ENCODE measurements around the gene CDK5. TPM values are rescaled to one million over a fixed set of nuclear protein-coding genes. Genes with fewer than 3 reads are reported as not detected.

CDK5 gene
- total and polyA plus RNA-seq, 2 of the 13 experiments (the other 11 are each of a cell fraction or from before 2014, with no cell fraction given): 16.4 to 21.3 TPM

DNA sequence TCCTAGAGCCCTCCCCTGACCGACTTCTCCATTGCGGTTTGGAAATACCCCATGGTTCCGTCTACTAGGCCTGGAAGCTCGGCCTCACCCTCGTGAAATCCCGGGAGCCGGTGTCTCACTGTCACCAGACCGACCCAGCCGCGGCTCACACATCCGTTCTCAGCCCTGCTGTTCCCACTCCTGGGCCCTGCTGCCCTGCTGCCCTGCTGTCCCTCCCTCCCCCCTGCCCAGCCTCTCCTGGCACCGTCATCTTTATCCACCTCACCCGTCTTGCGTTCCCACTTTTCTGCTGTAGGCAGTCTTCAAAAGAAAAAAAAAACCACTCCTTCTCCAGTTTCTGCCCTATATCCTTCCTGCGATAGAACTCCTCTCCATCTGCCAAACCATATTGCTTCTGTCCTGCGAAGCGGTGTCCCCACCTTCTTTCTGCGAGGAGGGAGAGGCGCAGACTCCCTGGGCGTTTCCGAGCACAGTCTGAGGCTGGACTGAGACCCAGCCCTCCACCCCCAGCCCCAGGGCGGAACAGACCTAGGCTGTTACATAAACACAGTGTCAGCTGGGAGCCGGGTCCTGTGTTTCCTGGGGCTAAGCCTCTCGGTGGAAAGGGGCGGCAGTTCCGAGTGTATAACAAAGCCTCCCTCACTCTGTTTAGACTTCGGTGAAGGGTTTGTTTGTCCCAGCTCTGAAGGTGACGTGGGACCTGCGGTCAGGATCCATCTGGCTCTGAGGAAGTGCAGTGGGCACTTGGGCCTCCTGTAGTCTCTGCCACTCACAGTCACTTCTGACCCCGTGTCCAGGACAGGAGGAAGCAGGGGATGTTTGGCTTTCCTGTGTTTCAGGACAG, 31.4 kb upstream of the CDK5 start (continued):
- TF ChIP-seq, protein P1, sequence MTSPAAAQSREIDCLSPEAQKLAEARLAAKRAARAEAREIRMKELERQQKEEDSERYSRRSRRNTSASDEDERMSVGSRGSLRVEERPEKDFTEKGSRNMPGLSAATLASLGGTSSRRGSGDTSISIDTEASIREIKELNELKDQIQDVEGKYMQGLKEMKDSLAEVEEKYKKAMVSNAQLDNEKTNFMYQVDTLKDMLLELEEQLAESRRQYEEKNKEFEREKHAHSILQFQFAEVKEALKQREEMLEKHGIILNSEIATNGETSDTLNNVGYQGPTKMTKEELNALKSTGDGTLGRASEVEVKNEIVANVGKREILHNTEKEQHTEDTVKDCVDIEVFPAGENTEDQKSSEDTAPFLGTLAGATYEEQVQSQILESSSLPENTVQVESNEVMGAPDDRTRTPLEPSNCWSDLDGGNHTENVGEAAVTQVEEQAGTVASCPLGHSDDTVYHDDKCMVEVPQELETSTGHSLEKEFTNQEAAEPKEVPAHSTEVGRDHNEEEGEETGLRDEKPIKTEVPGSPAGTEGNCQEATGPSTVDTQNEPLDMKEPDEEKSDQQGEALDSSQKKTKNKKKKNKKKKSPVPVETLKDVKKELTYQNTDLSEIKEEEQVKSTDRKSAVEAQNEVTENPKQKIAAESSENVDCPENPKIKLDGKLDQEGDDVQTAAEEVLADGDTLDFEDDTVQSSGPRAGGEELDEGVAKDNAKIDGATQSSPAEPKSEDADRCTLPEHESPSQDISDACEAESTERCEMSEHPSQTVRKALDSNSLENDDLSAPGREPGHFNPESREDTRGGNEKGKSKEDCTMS (CRISPR knock-in tag; conservative IDR thresholded peaks at IDR 0.05): no peak
- TF ChIP-seq TCF7L2 (IDR thresholded peaks at IDR 0.05; ENCODE audit: low read depth, low read length): no peak
- TF ChIP-seq, protein P2, sequence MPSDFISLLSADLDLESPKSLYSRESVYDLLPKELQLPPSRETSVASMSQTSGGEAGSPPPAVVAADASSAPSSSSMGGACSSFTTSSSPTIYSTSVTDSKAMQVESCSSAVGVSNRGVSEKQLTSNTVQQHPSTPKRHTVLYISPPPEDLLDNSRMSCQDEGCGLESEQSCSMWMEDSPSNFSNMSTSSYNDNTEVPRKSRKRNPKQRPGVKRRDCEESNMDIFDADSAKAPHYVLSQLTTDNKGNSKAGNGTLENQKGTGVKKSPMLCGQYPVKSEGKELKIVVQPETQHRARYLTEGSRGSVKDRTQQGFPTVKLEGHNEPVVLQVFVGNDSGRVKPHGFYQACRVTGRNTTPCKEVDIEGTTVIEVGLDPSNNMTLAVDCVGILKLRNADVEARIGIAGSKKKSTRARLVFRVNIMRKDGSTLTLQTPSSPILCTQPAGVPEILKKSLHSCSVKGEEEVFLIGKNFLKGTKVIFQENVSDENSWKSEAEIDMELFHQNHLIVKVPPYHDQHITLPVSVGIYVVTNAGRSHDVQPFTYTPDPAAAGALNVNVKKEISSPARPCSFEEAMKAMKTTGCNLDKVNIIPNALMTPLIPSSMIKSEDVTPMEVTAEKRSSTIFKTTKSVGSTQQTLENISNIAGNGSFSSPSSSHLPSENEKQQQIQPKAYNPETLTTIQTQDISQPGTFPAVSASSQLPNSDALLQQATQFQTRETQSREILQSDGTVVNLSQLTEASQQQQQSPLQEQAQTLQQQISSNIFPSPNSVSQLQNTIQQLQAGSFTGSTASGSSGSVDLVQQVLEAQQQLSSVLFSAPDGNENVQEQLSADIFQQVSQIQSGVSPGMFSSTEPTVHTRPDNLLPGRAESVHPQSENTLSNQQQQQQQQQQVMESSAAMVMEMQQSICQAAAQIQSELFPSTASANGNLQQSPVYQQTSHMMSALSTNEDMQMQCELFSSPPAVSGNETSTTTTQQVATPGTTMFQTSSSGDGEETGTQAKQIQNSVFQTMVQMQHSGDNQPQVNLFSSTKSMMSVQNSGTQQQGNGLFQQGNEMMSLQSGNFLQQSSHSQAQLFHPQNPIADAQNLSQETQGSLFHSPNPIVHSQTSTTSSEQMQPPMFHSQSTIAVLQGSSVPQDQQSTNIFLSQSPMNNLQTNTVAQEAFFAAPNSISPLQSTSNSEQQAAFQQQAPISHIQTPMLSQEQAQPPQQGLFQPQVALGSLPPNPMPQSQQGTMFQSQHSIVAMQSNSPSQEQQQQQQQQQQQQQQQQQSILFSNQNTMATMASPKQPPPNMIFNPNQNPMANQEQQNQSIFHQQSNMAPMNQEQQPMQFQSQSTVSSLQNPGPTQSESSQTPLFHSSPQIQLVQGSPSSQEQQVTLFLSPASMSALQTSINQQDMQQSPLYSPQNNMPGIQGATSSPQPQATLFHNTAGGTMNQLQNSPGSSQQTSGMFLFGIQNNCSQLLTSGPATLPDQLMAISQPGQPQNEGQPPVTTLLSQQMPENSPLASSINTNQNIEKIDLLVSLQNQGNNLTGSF (CRISPR knock-in tag; IDR thresholded peaks at IDR 0.05): no peak
- no peak for TF ChIP-seq ZFP36 (IDR thresholded peaks at IDR 0.05; ENCODE audit: borderline replicate concordance, low read depth, low read length, partially characterized antibody)
- no peak for TF ChIP-seq ATRX (CRISPR knock-in tag; IDR thresholded peaks at IDR 0.05; ENCODE audit: borderline replicate concordance)
- TF ChIP-seq ZNF468 (CRISPR knock-in tag; IDR thresholded peaks at IDR 0.05): no peak
- TF ChIP-seq ZNF768 (CRISPR knock-in tag; IDR thresholded peaks at IDR 0.05): no peak
- TF ChIP-seq, protein P3, sequence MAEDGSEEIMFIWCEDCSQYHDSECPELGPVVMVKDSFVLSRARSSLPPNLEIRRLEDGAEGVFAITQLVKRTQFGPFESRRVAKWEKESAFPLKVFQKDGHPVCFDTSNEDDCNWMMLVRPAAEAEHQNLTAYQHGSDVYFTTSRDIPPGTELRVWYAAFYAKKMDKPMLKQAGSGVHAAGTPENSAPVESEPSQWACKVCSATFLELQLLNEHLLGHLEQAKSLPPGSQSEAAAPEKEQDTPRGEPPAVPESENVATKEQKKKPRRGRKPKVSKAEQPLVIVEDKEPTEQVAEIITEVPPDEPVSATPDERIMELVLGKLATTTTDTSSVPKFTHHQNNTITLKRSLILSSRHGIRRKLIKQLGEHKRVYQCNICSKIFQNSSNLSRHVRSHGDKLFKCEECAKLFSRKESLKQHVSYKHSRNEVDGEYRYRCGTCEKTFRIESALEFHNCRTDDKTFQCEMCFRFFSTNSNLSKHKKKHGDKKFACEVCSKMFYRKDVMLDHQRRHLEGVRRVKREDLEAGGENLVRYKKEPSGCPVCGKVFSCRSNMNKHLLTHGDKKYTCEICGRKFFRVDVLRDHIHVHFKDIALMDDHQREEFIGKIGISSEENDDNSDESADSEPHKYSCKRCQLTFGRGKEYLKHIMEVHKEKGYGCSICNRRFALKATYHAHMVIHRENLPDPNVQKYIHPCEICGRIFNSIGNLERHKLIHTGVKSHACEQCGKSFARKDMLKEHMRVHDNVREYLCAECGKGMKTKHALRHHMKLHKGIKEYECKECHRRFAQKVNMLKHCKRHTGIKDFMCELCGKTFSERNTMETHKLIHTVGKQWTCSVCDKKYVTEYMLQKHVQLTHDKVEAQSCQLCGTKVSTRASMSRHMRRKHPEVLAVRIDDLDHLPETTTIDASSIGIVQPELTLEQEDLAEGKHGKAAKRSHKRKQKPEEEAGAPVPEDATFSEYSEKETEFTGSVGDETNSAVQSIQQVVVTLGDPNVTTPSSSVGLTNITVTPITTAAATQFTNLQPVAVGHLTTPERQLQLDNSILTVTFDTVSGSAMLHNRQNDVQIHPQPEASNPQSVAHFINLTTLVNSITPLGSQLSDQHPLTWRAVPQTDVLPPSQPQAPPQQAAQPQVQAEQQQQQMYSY (CRISPR knock-in tag; IDR thresholded peaks at IDR 0.05): no peak
- TF ChIP-seq REL (CRISPR knock-in tag; conservative IDR thresholded peaks at IDR 0.05): no peak
- no peak for TF ChIP-seq ZNF282 (IDR thresholded peaks at IDR 0.05; ENCODE audit: partially characterized antibody)
- TF ChIP-seq, protein P4, sequence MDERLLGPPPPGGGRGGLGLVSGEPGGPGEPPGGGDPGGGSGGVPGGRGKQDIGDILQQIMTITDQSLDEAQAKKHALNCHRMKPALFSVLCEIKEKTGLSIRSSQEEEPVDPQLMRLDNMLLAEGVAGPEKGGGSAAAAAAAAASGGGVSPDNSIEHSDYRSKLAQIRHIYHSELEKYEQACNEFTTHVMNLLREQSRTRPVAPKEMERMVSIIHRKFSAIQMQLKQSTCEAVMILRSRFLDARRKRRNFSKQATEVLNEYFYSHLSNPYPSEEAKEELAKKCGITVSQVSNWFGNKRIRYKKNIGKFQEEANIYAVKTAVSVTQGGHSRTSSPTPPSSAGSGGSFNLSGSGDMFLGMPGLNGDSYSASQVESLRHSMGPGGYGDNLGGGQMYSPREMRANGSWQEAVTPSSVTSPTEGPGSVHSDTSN (CRISPR knock-in tag; IDR thresholded peaks at IDR 0.05): no peak
- TF ChIP-seq, protein P5, sequence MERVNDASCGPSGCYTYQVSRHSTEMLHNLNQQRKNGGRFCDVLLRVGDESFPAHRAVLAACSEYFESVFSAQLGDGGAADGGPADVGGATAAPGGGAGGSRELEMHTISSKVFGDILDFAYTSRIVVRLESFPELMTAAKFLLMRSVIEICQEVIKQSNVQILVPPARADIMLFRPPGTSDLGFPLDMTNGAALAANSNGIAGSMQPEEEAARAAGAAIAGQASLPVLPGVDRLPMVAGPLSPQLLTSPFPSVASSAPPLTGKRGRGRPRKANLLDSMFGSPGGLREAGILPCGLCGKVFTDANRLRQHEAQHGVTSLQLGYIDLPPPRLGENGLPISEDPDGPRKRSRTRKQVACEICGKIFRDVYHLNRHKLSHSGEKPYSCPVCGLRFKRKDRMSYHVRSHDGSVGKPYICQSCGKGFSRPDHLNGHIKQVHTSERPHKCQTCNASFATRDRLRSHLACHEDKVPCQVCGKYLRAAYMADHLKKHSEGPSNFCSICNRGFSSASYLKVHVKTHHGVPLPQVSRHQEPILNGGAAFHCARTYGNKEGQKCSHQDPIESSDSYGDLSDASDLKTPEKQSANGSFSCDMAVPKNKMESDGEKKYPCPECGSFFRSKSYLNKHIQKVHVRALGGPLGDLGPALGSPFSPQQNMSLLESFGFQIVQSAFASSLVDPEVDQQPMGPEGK (CRISPR knock-in tag; IDR thresholded peaks at IDR 0.05): peak; percentile 81

Measured in HepG2 (cell line).